GM04504 (cell line): ENCODE measurements around the gene ASCC3.
"Not testable (repeated sequence)": the region's sequence is repeated elsewhere in the genome, so short reads cannot be mapped to it uniquely, and the experiment has no call there.

Experiments
- DNase-seq: peaks from one replicate; pipeline ENCODE4 v3.0.0-alpha.2; 2012; ENCODE audit warnings: low read depth

The ASCC3 gene

GRCh38 chr6:100889351-100889750 lies 8.2 kb upstream of the ASCC3 start:
- no peak for DNase-seq

GRCh38 chr6:100886076-100886475 lies 4.9 kb upstream of the ASCC3 start:
- no peak for DNase-seq

GRCh38 chr6:100883347-100883746 lies 2.2 kb upstream of the ASCC3 start:
- DNase-seq: no peak

- DNase-seq: no peak
These were observed 545 bp upstream of the ASCC3 start for GRCh38 chr6:100881707-100882040.

- DNase-seq: no peak
These were observed 828 bp downstream of the ASCC3 start for GRCh38 chr6:100880149-100880852.

GRCh38 chr6:100879317-100879716 lies 1.8 kb downstream of the ASCC3 start:
- DNase-seq: no peak

- DNase-seq: no peak
These were observed 3.3 kb downstream of the ASCC3 start for GRCh38 chr6:100877851-100878250.

- no peak for DNase-seq
These were observed 4.9 kb downstream of the ASCC3 start for GRCh38 chr6:100876251-100876650.

- DNase-seq: no peak
These were observed 15.6 kb downstream of the ASCC3 start for GRCh38 chr6:100865525-100865924.

- DNase-seq: no peak
These were observed 19.1 kb downstream of the ASCC3 start for GRCh38 chr6:100862063-100862462.

- no peak for DNase-seq
These were observed 25.0 kb downstream of the ASCC3 start for GRCh38 chr6:100856146-100856545.

GRCh38 chr6:100851819-100852218 lies 29.3 kb downstream of the ASCC3 start:
- DNase-seq: no peak

GRCh38 chr6:100850174-100850573 lies 31.0 kb downstream of the ASCC3 start:
- DNase-seq: no peak

- DNase-seq: no peak
These were observed 34.9 kb downstream of the ASCC3 start for GRCh38 chr6:100846276-100846675.

GRCh38 chr6:100845676-100846075 lies 35.5 kb downstream of the ASCC3 start:
- DNase-seq: no peak

- DNase-seq: no peak
These were observed 41.7 kb downstream of the ASCC3 start for GRCh38 chr6:100839419-100839818.

GRCh38 chr6:100838011-100838410 lies 43.1 kb downstream of the ASCC3 start:
- DNase-seq: no peak

- DNase-seq: peak; percentile 62
These were observed 47.1 kb downstream of the ASCC3 start for GRCh38 chr6:100833972-100834574.

GRCh38 chr6:100829077-100829595 lies 52.0 kb downstream of the ASCC3 start:
- not testable (repeated sequence) for DNase-seq

- no peak for DNase-seq
These were observed 58.1 kb downstream of the ASCC3 start for GRCh38 chr6:100823041-100823440.

GRCh38 chr6:100818066-100818465 lies 63.1 kb downstream of the ASCC3 start:
- DNase-seq: no peak

GRCh38 chr6:100810015-100810414 lies 71.1 kb downstream of the ASCC3 start:
- no peak for DNase-seq

GRCh38 chr6:100809346-100809745 lies 71.8 kb downstream of the ASCC3 start:
- no peak for DNase-seq
